ENCODE results near the gene LHPP. TPM values are rescaled to one million over a fixed set of nuclear protein-coding genes. Genes with fewer than 3 reads are reported as not detected.

Gene LHPP
- total and polyA plus RNA-seq, 2 experiments from 2014 or later: 27.4 to 40.2 TPM

DNA sequence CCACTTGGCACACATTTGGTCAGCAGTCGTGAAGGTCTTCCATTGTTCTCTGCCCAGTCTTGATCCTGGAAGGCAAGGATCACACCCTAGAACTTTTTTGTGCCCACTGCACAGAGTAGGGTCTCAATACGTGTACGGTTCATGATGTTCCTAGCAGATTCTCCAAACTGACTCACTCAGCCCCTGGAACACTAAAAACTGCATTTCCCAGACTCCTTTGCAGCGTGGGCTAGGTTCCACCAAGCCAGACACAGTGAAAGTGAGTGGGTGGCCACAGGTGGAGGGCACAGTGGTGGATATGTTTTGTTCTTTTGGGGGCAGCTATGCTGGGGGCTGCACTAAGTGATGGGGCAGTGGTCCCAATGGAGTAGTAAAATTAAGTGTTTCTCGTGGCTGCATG, 1.5 kb upstream of the LHPP start:
- Mint-ChIP-seq H3K4me3 (no peak overlapping the region), H3K9me3 (no peaks in the 10 kb centered on the region), H3K27me3 (ENCODE audit: insufficient read depth, low read depth, poor library complexity) (peaks cover 18% of the 10 kb centered on the region), H3K36me3 (ENCODE audit: low read depth) (peaks cover 15% of the 10 kb centered on the region), H3K27ac (no peak overlapping the region), H3K4me1 (peaks cover 56% of the 10 kb centered on the region)
- H3K36me3 ChIP-seq (ENCODE audit: insufficient read depth): peaks cover 4% of the 10 kb centered on the region; the same call in 1 of the 2 replicates
- no peak overlapping the region for H3K4me3 ChIP-seq
- H3K4me1 ChIP-seq (ENCODE audit: insufficient read depth): peaks cover 57% of the 10 kb centered on the region
- no peak overlapping the region for H2AFZ ChIP-seq
- no peak for ATAC-seq
- no peak overlapping the region for H3K4me2 ChIP-seq
- peaks cover 9% of the 10 kb centered on the region for H3K79me2 ChIP-seq (replicated peaks; ENCODE audit: insufficient read depth)
- no peaks in the 10 kb centered on the region for H4K20me1 ChIP-seq (replicated peaks; ENCODE audit: insufficient read depth)
- TF ChIP-seq, protein P1, sequence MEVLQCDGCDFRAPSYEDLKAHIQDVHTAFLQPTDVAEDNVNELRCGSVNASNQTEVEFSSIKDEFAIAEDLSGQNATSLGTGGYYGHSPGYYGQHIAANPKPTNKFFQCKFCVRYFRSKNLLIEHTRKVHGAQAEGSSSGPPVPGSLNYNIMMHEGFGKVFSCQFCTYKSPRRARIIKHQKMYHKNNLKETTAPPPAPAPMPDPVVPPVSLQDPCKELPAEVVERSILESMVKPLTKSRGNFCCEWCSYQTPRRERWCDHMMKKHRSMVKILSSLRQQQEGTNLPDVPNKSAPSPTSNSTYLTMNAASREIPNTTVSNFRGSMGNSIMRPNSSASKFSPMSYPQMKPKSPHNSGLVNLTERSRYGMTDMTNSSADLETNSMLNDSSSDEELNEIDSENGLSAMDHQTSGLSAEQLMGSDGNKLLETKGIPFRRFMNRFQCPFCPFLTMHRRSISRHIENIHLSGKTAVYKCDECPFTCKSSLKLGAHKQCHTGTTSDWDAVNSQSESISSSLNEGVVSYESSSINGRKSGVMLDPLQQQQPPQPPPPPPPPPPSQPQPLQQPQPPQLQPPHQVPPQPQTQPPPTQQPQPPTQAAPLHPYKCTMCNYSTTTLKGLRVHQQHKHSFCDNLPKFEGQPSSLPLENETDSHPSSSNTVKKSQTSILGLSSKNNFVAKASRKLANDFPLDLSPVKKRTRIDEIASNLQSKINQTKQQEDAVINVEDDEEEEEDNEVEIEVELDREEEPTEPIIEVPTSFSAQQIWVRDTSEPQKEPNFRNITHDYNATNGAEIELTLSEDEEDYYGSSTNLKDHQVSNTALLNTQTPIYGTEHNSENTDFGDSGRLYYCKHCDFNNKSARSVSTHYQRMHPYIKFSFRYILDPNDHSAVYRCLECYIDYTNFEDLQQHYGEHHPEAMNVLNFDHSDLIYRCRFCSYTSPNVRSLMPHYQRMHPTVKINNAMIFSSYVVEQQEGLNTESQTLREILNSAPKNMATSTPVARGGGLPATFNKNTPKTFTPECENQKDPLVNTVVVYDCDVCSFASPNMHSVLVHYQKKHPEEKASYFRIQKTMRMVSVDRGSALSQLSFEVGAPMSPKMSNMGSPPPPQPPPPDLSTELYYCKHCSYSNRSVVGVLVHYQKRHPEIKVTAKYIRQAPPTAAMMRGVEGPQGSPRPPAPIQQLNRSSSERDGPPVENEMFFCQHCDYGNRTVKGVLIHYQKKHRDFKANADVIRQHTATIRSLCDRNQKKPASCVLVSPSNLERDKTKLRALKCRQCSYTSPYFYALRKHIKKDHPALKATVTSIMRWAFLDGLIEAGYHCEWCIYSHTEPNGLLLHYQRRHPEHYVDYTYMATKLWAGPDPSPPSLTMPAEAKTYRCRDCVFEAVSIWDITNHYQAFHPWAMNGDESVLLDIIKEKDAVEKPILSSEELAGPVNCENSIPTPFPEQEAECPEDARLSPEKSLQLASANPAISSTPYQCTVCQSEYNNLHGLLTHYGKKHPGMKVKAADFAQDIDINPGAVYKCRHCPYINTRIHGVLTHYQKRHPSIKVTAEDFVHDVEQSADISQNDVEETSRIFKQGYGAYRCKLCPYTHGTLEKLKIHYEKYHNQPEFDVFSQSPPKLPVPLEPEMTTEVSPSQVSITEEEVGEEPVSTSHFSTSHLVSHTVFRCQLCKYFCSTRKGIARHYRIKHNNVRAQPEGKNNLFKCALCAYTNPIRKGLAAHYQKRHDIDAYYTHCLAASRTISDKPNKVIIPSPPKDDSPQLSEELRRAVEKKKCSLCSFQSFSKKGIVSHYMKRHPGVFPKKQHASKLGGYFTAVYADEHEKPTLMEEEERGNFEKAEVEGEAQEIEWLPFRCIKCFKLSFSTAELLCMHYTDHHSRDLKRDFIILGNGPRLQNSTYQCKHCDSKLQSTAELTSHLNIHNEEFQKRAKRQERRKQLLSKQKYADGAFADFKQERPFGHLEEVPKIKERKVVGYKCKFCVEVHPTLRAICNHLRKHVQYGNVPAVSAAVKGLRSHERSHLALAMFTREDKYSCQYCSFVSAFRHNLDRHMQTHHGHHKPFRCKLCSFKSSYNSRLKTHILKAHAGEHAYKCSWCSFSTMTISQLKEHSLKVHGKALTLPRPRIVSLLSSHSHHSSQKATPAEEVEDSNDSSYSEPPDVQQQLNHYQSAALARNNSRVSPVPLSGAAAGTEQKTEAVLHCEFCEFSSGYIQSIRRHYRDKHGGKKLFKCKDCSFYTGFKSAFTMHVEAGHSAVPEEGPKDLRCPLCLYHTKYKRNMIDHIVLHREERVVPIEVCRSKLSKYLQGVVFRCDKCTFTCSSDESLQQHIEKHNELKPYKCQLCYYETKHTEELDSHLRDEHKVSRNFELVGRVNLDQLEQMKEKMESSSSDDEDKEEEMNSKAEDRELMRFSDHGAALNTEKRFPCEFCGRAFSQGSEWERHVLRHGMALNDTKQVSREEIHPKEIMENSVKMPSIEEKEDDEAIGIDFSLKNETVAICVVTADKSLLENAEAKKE (CRISPR knock-in tag; IDR thresholded peaks at IDR 0.05): no peak
- no peak for TF ChIP-seq JUNB (IDR thresholded peaks at IDR 0.05; ENCODE audit: unreplicated experiment)
- no peak for TF ChIP-seq POLR2AphosphoS5 (IDR thresholded peaks at IDR 0.05; ENCODE audit: low read depth)
- TF ChIP-seq, protein P2, sequence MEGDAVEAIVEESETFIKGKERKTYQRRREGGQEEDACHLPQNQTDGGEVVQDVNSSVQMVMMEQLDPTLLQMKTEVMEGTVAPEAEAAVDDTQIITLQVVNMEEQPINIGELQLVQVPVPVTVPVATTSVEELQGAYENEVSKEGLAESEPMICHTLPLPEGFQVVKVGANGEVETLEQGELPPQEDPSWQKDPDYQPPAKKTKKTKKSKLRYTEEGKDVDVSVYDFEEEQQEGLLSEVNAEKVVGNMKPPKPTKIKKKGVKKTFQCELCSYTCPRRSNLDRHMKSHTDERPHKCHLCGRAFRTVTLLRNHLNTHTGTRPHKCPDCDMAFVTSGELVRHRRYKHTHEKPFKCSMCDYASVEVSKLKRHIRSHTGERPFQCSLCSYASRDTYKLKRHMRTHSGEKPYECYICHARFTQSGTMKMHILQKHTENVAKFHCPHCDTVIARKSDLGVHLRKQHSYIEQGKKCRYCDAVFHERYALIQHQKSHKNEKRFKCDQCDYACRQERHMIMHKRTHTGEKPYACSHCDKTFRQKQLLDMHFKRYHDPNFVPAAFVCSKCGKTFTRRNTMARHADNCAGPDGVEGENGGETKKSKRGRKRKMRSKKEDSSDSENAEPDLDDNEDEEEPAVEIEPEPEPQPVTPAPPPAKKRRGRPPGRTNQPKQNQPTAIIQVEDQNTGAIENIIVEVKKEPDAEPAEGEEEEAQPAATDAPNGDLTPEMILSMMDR (conservative IDR thresholded peaks at IDR 0.05; ENCODE audit: low read depth in 2 of 2): no peak
- TF ChIP-seq EZH2phosphoT487 (IDR thresholded peaks at IDR 0.05; ENCODE audit: unreplicated experiment): no peak
- TF ChIP-seq NANOG (IDR thresholded peaks at IDR 0.05; ENCODE audit: borderline replicate concordance): no peak
- TF ChIP-seq CREB1 (CRISPR knock-in tag; IDR thresholded peaks at IDR 0.05; ENCODE audit: low read depth): no peak
- no peak for TF ChIP-seq EZH2 (IDR thresholded peaks at IDR 0.05; ENCODE audit: low read depth, unreplicated experiment)
- no peak for TF ChIP-seq ZNF114 (CRISPR knock-in tag; IDR thresholded peaks at IDR 0.05)
- TF ChIP-seq, protein P3, sequence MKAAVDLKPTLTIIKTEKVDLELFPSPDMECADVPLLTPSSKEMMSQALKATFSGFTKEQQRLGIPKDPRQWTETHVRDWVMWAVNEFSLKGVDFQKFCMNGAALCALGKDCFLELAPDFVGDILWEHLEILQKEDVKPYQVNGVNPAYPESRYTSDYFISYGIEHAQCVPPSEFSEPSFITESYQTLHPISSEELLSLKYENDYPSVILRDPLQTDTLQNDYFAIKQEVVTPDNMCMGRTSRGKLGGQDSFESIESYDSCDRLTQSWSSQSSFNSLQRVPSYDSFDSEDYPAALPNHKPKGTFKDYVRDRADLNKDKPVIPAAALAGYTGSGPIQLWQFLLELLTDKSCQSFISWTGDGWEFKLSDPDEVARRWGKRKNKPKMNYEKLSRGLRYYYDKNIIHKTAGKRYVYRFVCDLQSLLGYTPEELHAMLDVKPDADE (IDR thresholded peaks at IDR 0.05): no peak
- TF ChIP-seq ZNF331 (CRISPR knock-in tag; IDR thresholded peaks at IDR 0.05; ENCODE audit: low read depth): no peak
- H3K9me2 ChIP-seq (ENCODE audit: insufficient read depth): no peaks in the 10 kb centered on the region
- peaks cover 11% of the 10 kb centered on the region for H3F3A ChIP-seq (replicated peaks; ENCODE audit: low read depth)
- no peak for DNase-seq (ENCODE audit: low spot score)
- no peak overlapping the region for H3K27ac ChIP-seq (ENCODE audit: low read depth)
- H3K27me3 ChIP-seq (ENCODE audit: insufficient read depth): no peaks in the 10 kb centered on the region

Data from GM23338 (cell line).